CD14-positive monocyte (primary cell): ENCODE results near the gene SIK3. TPM values are rescaled to one million over a fixed set of nuclear protein-coding genes. Genes with fewer than 3 reads are reported as not detected.

ENCODE experiments used
- DNase-seq, 3 donors: peaks; one replicate each; pipeline ENCODE4 v3.0.0-alpha.2; 2011 to 2022
- H2AFZ ChIP-seq: 2 replicates; pipeline ENCODE4 v1.6.0; 2012; ENCODE audit warnings: mild to moderate bottlenecking, low read depth, low read length, inconsistent platforms; ENCODE audit not compliant: insufficient read depth, poor library complexity, severe bottlenecking
- H3K27ac ChIP-seq, 2 donors: 1 replicate in 1 of 2; 2 replicates in 1 of 2; pipeline ENCODE4 v1.5.1; 2012 to 2013; ENCODE audit warnings: low read length in 2 of 2, control low read depth in 1 of 2, inconsistent platforms in 1 of 2, low read depth in 1 of 2, mild to moderate bottlenecking in 1 of 2
- H3K27me3 ChIP-seq, 2 donors: one replicate each; pipeline versions ENCODE4 v1.6.0 to v1.6.1; 2011 to 2013; ENCODE audit warnings: low read length in 2 of 2; ENCODE audit not compliant: control insufficient read depth in 2 of 2, insufficient read depth in 2 of 2
- H3K36me3 ChIP-seq, 2 donors: replicated peaks in 1 of 2; 1 replicate in 1 of 2; 2 replicates in 1 of 2; pipeline versions ENCODE4 v1.5.1 to v1.6.1; 2012 to 2013; ENCODE audit warnings: low read length in 2 of 2, control low read depth in 1 of 2, inconsistent platforms in 1 of 2, mild to moderate bottlenecking in 1 of 2; ENCODE audit not compliant: insufficient read depth in 2 of 2, control insufficient read depth in 1 of 2
- H3K4me1 ChIP-seq, 2 donors: 1 replicate in 1 of 2; 2 replicates in 1 of 2; pipeline versions ENCODE4 v1.5.1 to v1.6.1; 2012 to 2013; ENCODE audit warnings: low read length in 2 of 2, control low read depth in 1 of 2, inconsistent platforms in 1 of 2, mild to moderate bottlenecking in 1 of 2, moderate library complexity in 1 of 2; ENCODE audit not compliant: insufficient read depth in 2 of 2, control insufficient read depth in 1 of 2
- H3K4me2 ChIP-seq: replicated peaks from 2 replicates; pipeline ENCODE3; 2012; ENCODE audit warnings: low read length, moderate library complexity, mild to moderate bottlenecking; ENCODE audit not compliant: poor library complexity, severe bottlenecking; ENCODE audit errors: extremely low read depth
- H3K4me3 ChIP-seq, 3 experiments: fragments of 200-600 bp in 1 of 3; sonication (generic) in 1 of 3; replicated peaks in 1 of 3; 1 replicate in 2 of 3; 2 replicates in 1 of 3; pipeline ENCODE4 v1.5.1; 2011 to 2013; ENCODE audit warnings: low read length in 3 of 3, mild to moderate bottlenecking in 3 of 3, control low read depth in 2 of 3, low read depth in 2 of 3, inconsistent platforms in 1 of 3, moderate library complexity in 1 of 3
- H3K79me2 ChIP-seq: 2 replicates; pipeline ENCODE4 v1.6.0; 2012; ENCODE audit warnings: mild to moderate bottlenecking, control low read depth, inconsistent platforms, low read length, moderate library complexity; ENCODE audit not compliant: insufficient read depth
- H3K9ac ChIP-seq: 2 replicates; pipeline ENCODE4 v1.6.0; 2017; ENCODE audit warnings: low read length, mild to moderate bottlenecking; ENCODE audit not compliant: insufficient read depth, poor library complexity, severe bottlenecking
- H3K9me3 ChIP-seq, 2 donors: replicated peaks in 1 of 2; 1 replicate in 1 of 2; 2 replicates in 1 of 2; pipeline versions ENCODE4 v1.5.1 to v1.6.1; 2012 to 2013; ENCODE audit warnings: low read length in 2 of 2, control low read depth in 1 of 2; ENCODE audit not compliant: control insufficient read depth in 1 of 2, insufficient read depth in 1 of 2
- H4K20me1 ChIP-seq: 2 replicates; pipeline ENCODE4 v1.6.0; 2012; ENCODE audit warnings: mild to moderate bottlenecking, low read length, control low read depth, moderate library complexity; ENCODE audit not compliant: insufficient read depth
- H3K27ac Mint-ChIP-seq, 7 donors: one replicate each; pipeline ENCODE4 v1.8.0; 2020; ENCODE audit warnings: mild to moderate bottlenecking in 7 of 7, mixed read lengths in 7 of 7, moderate library complexity in 6 of 7, inconsistent platforms in 2 of 7
- H3K27me3 Mint-ChIP-seq, 3 donors: one replicate each; pipeline ENCODE4 v1.8.0; 2021 to 2022; ENCODE audit warnings: low read depth in 3 of 3, mild to moderate bottlenecking in 3 of 3, mixed read lengths in 3 of 3, moderate library complexity in 3 of 3, inconsistent platforms in 1 of 3
- H3K36me3 Mint-ChIP-seq, 2 donors: one replicate each; pipeline ENCODE4 v1.8.0; 2020; ENCODE audit warnings: mixed read lengths in 2 of 2, inconsistent platforms in 1 of 2, mild to moderate bottlenecking in 1 of 2
- H3K4me1 Mint-ChIP-seq: one replicate; pipeline ENCODE4 v1.8.0; 2020; ENCODE audit warnings: mild to moderate bottlenecking, mixed read lengths
- H3K4me3 Mint-ChIP-seq, 2 donors: one replicate each; pipeline ENCODE4 v1.8.0; 2020; ENCODE audit warnings: mild to moderate bottlenecking in 2 of 2, mixed read lengths in 2 of 2, moderate library complexity in 1 of 2
- H3K9me3 Mint-ChIP-seq, 7 donors: one replicate each; pipeline ENCODE4 v1.8.0; 2020 to 2022; ENCODE audit warnings: mixed read lengths in 7 of 7, mild to moderate bottlenecking in 6 of 7, moderate library complexity in 6 of 7, inconsistent platforms in 2 of 7
- CTCF ChIP-seq: fragments of 200-600 bp; IDR thresholded peaks from one replicate; pipeline ENCODE4 v1.8.0; 2022; ENCODE audit warnings: antibody characterized with exemption, mild to moderate bottlenecking
- WGBS: methylation state at CpG from one replicate; pipeline ENCODE4 v1.1.5; 2013; ENCODE audit warnings: missing lambda C conversion rate; ENCODE audit not compliant: insufficient coverage; 5-methylcytosine and 5-hydroxymethylcytosine counted together
- intact Hi-C, 2 donors: fragments of 100-400 bp; cut with micrococcal nuclease; formaldehyde crosslinking; loops; one replicate each; pipeline versions ENCODE4 v1.15.0 to v1.15.1; 2023
- polyA minus RNA-seq: library from RNA; depleted of rRNA, polyadenylated mRNA; stranded (reverse); fragments of >200 nt; gene quantifications from 2 replicates; pipeline ENCODE4 v1.2.3, GENCODE V29; 2012
- polyA plus RNA-seq, 3 donors: library from polyadenylated mRNA; depleted of rRNA in 1 of 3; unstranded in 2 of 3; stranded (reverse) in 1 of 3; fragments of 300-500 nt in 2 of 3; fragments of >200 nt in 1 of 3; fragmentation: Illumina TruSeq in 2 of 3; gene quantifications; 1 replicate in 2 of 3; 2 replicates in 1 of 3; pipeline ENCODE4 v1.2.3, GENCODE V29; 2012 to 2021
- total RNA-seq, 12 experiments: library from RNA in 1 of 12; stranded (reverse) in 1 of 12; fragments of 120-200 nt in 1 of 12; gene quantifications; one replicate each; pipeline ENCODE4 v1.2.4 and lab custom pipeline; 2013 to 2026; ENCODE audit warnings: mixed read lengths in 6 of 12, inconsistent platforms in 1 of 12

SIK3 gene
- total RNA-seq (2013), result 38.6 TPM
- 100 to 1,000 TPM in 1 of 3 donors, 10 to 100 TPM in 2; 18.3 to 142 (median 20.0) TPM for polyA plus RNA-seq
- 41.3 and 70.4 TPM in 2 replicates for polyA minus RNA-seq
- total RNA-seq (lab: John Stamatoyannopoulos, UW), result 97.6 to 353 (median 148) reads per million in 11 experiments

GRCh38 chr11:117098269-117099232 lies at the start of gene SIK3:
Gene SIK3 (minus strand): TSS chr11:117098428. CDS start chr11:117098415, 13 bp downstream.
- H3K4me2 ChIP-seq, result peak within 1 kb of the TSS; percentile 83
- peak; percentile 92 to 95 (median 93) for DNase-seq
- H3K36me3 ChIP-seq, result no peaks in the 10 kb centered on the region
- H3K4me3 ChIP-seq, result peak within 1 kb of the TSS; percentile 85 to 97 (median 89)
- Mint-ChIP-seq H3K4me3 (peak within 1 kb of the TSS; percentile 99 to 100), H3K4me1 (peaks cover 45% of the 10 kb centered on the region), H3K9me3 (peaks cover 0 to 2% (median 0%) of the 10 kb centered on the region in 7 donors), H3K27ac (peak within 1 kb of the TSS; percentile 98 to 100 (median 99)), H3K27me3 (no peaks in the 10 kb centered on the region), H3K36me3 (no peaks in the 10 kb centered on the region)
- H2AFZ ChIP-seq, result peak within 1 kb of the TSS; percentile 79
- H3K27me3 ChIP-seq, result no peaks in the 10 kb centered on the region
- H4K20me1 ChIP-seq, result peaks cover 41% of the 10 kb centered on the region
- H3K9ac ChIP-seq, result peak within 1 kb of the TSS; percentile 97
- WGBS, result under 1% methylated on average over 52 of the region's 78 CpGs
- peak; percentile 45 for TF ChIP-seq CTCF
- H3K79me2 ChIP-seq, result peaks cover 46% of the 10 kb centered on the region
- intact Hi-C loops, result loop anchor here in 1 of 2 donors (5.0 kb wide), 3 partner anchors 96 to 186 kb away; no protein-coding TSS in a partner anchor
- peaks cover 38 to 40% of the 10 kb centered on the region in 2 donors for H3K4me1 ChIP-seq
- H3K9me3 ChIP-seq, result no peaks in the 10 kb centered on the region
- peak within 1 kb of the TSS; percentile 82 to 97 for H3K27ac ChIP-seq

GRCh38 chr11:117146521-117146920 lies 48.3 kb upstream of the SIK3 start:
- Histone ChIP-seq H4K20me1 (peaks cover 71% of the 10 kb centered on the region), H3K27me3 (no peaks in the 10 kb centered on the region), H3K4me3 (no peak overlapping the region), H3K4me1 (peaks cover 16 to 27% of the 10 kb centered on the region in 2 donors), H3K79me2 (peaks cover 77% of the 10 kb centered on the region), H3K9ac (no peak overlapping the region), H3K9me3 (no peaks in the 10 kb centered on the region), H3K4me2 (no peak overlapping the region), H2AFZ (no peak overlapping the region), H3K36me3 (peaks cover 19 to 37% of the 10 kb centered on the region in 2 donors), H3K27ac (peak overlapping the region in 1 of 2 donors; percentile 48)
- Mint-ChIP-seq H3K27ac (peak overlapping the region in 6 of 7 donors; percentile 11 to 97 (median 28)), H3K4me3 (no peak overlapping the region), H3K4me1 (peaks cover 42% of the 10 kb centered on the region), H3K36me3 (peaks cover 17 to 46% of the 10 kb centered on the region in 2 donors), H3K9me3 (peaks cover 0 to 2% (median 0%) of the 10 kb centered on the region in 7 donors), H3K27me3 (peaks cover 0 to 4% (median 2%) of the 10 kb centered on the region in 3 donors)
- 86% methylated on average over 10 of the region's 10 CpGs for WGBS
- no peak for TF ChIP-seq CTCF
- intact Hi-C loops, result no loop called here
- DNase-seq, result no peak
